Stimulated activated CD4-positive, alpha-beta T cell treated with anti-CD3 and anti-CD28 coated beads, Interleukin-4, amount 100 ng/mL, for 48 hours (primary cell): ENCODE data around the gene WDR64.

Source experiments
- DNase-seq, 2 donors: peaks; one replicate each; pipeline ENCODE4 v3.0.0-alpha.2; 2020; ENCODE audit warnings: low read depth in 2 of 2

WDR64 gene

GRCh38 chr1:241652012-241652411 lies at the start of gene WDR64:
TSS of gene WDR64 (plus strand) at chr1:241652281. CDS start at chr1:241652485, 204 bp downstream.
- DNase-seq, result no peak

- DNase-seq, result no peak
Measured at GRCh38 chr1:241603731-241604245, 48.3 kb upstream of the WDR64 start.

GRCh38 chr1:241605146-241605805 lies 46.8 kb upstream of the WDR64 start:
- DNase-seq, result no peak

- no peak for DNase-seq
Measured at GRCh38 chr1:241606544-241606943, 45.5 kb upstream of the WDR64 start.

- no peak for DNase-seq
Measured at GRCh38 chr1:241607497-241607896, 44.6 kb upstream of the WDR64 start.

- DNase-seq, result no peak
Measured at GRCh38 chr1:241608379-241609033, 43.6 kb upstream of the WDR64 start.

- no peak for DNase-seq
Measured at GRCh38 chr1:241610056-241610815, 41.8 kb upstream of the WDR64 start.

GRCh38 chr1:241611063-241611462 lies 41.0 kb upstream of the WDR64 start:
- DNase-seq, result no peak

- no peak for DNase-seq
Measured at GRCh38 chr1:241611736-241612135, 40.3 kb upstream of the WDR64 start.

- no peak for DNase-seq
Measured at GRCh38 chr1:241612533-241613477, 39.3 kb upstream of the WDR64 start.

- DNase-seq, result no peak
Measured at GRCh38 chr1:241614144-241614543, 37.9 kb upstream of the WDR64 start.

GRCh38 chr1:241614572-241614971 lies 37.5 kb upstream of the WDR64 start:
- DNase-seq, result no peak

- no peak for DNase-seq
Measured at GRCh38 chr1:241615043-241615974, 36.8 kb upstream of the WDR64 start.

GRCh38 chr1:241617426-241617825 lies 34.7 kb upstream of the WDR64 start:
- no peak for DNase-seq

- DNase-seq, result no peak
Measured at GRCh38 chr1:241622669-241623068, 29.4 kb upstream of the WDR64 start.

- DNase-seq, result no peak
Measured at GRCh38 chr1:241624935-241625334, 27.1 kb upstream of the WDR64 start.

- DNase-seq, result peak in 1 of 2 donors; percentile 25
Measured at GRCh38 chr1:241627453-241628259, 24.4 kb upstream of the WDR64 start.

- no peak for DNase-seq
Measured at GRCh38 chr1:241630005-241630404, 22.1 kb upstream of the WDR64 start.

- no peak for DNase-seq
Measured at GRCh38 chr1:241630476-241630875, 21.6 kb upstream of the WDR64 start.
